Liver (tissue), 9 donors: ENCODE results near the gene ROMO1. TPM values are rescaled to one million over a fixed set of nuclear protein-coding genes. Genes with fewer than 3 reads are reported as not detected.

Experiments
- DNase-seq: peaks from one replicate; pipeline ENCODE4 v3.0.0-alpha.2; 2017; ENCODE audit warnings: low spot score
- H3K27ac ChIP-seq, 2 donors: one replicate each; pipeline ENCODE4 v1.7.0; 2013; ENCODE audit warnings: inconsistent platforms in 2 of 2, low read length in 2 of 2, control low read depth in 1 of 2, low read depth in 1 of 2, mild to moderate bottlenecking in 1 of 2
- H3K27me3 ChIP-seq, 4 donors: one replicate each; pipeline versions ENCODE4 v1.6.1 to v1.7.0; 2013; ENCODE audit warnings: low read length in 3 of 4, inconsistent platforms in 1 of 4, mild to moderate bottlenecking in 1 of 4, moderate library complexity in 1 of 4; ENCODE audit not compliant: control insufficient read depth in 4 of 4, insufficient read depth in 4 of 4
- H3K36me3 ChIP-seq, 4 donors: one replicate each; pipeline versions ENCODE4 v1.6.1 to v1.7.0; 2013; ENCODE audit warnings: low read length in 3 of 4, mild to moderate bottlenecking in 3 of 4, low read depth in 1 of 4, moderate library complexity in 1 of 4; ENCODE audit not compliant: control insufficient read depth in 4 of 4, insufficient read depth in 3 of 4
- H3K4me1 ChIP-seq, 4 donors: one replicate each; pipeline versions ENCODE4 v1.6.1 to v1.7.0; 2013; ENCODE audit warnings: low read length in 3 of 4, mild to moderate bottlenecking in 3 of 4, moderate library complexity in 1 of 4; ENCODE audit not compliant: control insufficient read depth in 4 of 4, insufficient read depth in 4 of 4
- H3K4me3 ChIP-seq, 3 donors: one replicate each; pipeline versions ENCODE4 v1.6.1 to v1.7.0; 2013; ENCODE audit warnings: low read length in 3 of 3, control low read depth in 1 of 3, low read depth in 1 of 3, mild to moderate bottlenecking in 1 of 3
- H3K9ac ChIP-seq, 2 donors: one replicate each; pipeline ENCODE4 v1.7.0; 2013; ENCODE audit warnings: low read length in 2 of 2, mild to moderate bottlenecking in 2 of 2, moderate library complexity in 2 of 2, control low read depth in 1 of 2, low read depth in 1 of 2
- H3K9me3 ChIP-seq, 4 donors: one replicate each; pipeline versions ENCODE4 v1.6.1 to v1.7.0; 2013; ENCODE audit warnings: low read length in 3 of 4; ENCODE audit not compliant: control insufficient read depth in 4 of 4
- EGR1 ChIP-seq, 2 donors: IDR thresholded peaks; 2 replicates each; pipeline ENCODE4 v1.6.1; 2016 to 2018; ENCODE audit warnings: antibody characterized with exemption in 2 of 2, low read depth in 2 of 2
- FOXA1 ChIP-seq: IDR thresholded peaks from 2 replicates; pipeline ENCODE4 v1.6.1; 2016; ENCODE audit warnings: antibody characterized with exemption
- GABPA ChIP-seq, 2 donors: IDR thresholded peaks in 1 of 2; conservative IDR thresholded peaks in 1 of 2; 2 replicates each; pipeline ENCODE4 v1.6.1; 2016; ENCODE audit warnings: antibody characterized with exemption in 2 of 2, mild to moderate bottlenecking in 1 of 2, moderate library complexity in 1 of 2
- HNF4G ChIP-seq: IDR thresholded peaks from 2 replicates; pipeline ENCODE4 v1.6.1; 2016; ENCODE audit warnings: antibody characterized with exemption
- JUND ChIP-seq, 2 donors: IDR thresholded peaks; 2 replicates each; pipeline ENCODE4 v1.6.1; 2016; ENCODE audit warnings: antibody characterized with exemption in 2 of 2
- NR2F2 ChIP-seq: IDR thresholded peaks from 2 replicates; pipeline ENCODE4 v1.6.1; 2016; ENCODE audit warnings: antibody characterized with exemption
- RAD21 ChIP-seq, 2 donors: IDR thresholded peaks; 2 replicates each; pipeline ENCODE4 v1.6.1; 2016; ENCODE audit warnings: antibody characterized with exemption in 2 of 2, mild to moderate bottlenecking in 2 of 2
- REST ChIP-seq: IDR thresholded peaks from 2 replicates; pipeline ENCODE4 v1.6.1; 2016; ENCODE audit warnings: antibody characterized with exemption, mild to moderate bottlenecking
- SP1 ChIP-seq: IDR thresholded peaks from 2 replicates; pipeline ENCODE4 v1.6.1; 2018; ENCODE audit warnings: antibody characterized with exemption, mild to moderate bottlenecking
- YY1 ChIP-seq: IDR thresholded peaks from 2 replicates; pipeline ENCODE4 v1.6.1; 2016; ENCODE audit warnings: antibody characterized with exemption, mild to moderate bottlenecking
- WGBS: extraction: QIAGEN DNeasy Blood & Tissue Kit; methylation state at CpG from one replicate; pipeline ENCODE4 v1.1.7; 2013; 5-methylcytosine and 5-hydroxymethylcytosine counted together
- polyA plus RNA-seq, 2 donors: library from polyadenylated mRNA; stranded (reverse) in 1 of 2; unstranded in 1 of 2; fragments of 200-250 nt in 1 of 2; fragments of >200 nt in 1 of 2; fragmentation: Nextera tagmentation in 1 of 2; extraction: Ambion mirVana in 1 of 2; gene quantifications; one replicate each; pipeline versions ENCODE4 v1.2.1 to v1.2.3, GENCODE V29; 2013 to 2015
- total RNA-seq, 2 donors: library from RNA; depleted of rRNA; stranded (reverse); fragments of >200 nt; gene quantifications; one replicate each; pipeline ENCODE4 v1.2.3, GENCODE V29; 2014
- TF ChIP-seq, protein P1 (sequence below): fragments of 150-350 bp; IDR thresholded peaks from 2 replicates; pipeline ENCODE4 v1.5.1; 2017; ENCODE audit warnings: improper control_type of control experiment, low read depth, low read length; ENCODE audit not compliant: missing input control
- TF ChIP-seq, protein P2 (sequence below): IDR thresholded peaks from 2 replicates; pipeline ENCODE4 v1.6.1; 2016; ENCODE audit warnings: antibody characterized with exemption
- donor health status: healthy.
- donor health status: healthy.
- donor health status: healthy.
- donor health status: healthy.
- donor health status: healthy.

ROMO1 gene
- total and polyA plus RNA-seq, 4 donors = 68.4 to 359 (median 147) TPM

- TF ChIP-seq, protein P1, sequence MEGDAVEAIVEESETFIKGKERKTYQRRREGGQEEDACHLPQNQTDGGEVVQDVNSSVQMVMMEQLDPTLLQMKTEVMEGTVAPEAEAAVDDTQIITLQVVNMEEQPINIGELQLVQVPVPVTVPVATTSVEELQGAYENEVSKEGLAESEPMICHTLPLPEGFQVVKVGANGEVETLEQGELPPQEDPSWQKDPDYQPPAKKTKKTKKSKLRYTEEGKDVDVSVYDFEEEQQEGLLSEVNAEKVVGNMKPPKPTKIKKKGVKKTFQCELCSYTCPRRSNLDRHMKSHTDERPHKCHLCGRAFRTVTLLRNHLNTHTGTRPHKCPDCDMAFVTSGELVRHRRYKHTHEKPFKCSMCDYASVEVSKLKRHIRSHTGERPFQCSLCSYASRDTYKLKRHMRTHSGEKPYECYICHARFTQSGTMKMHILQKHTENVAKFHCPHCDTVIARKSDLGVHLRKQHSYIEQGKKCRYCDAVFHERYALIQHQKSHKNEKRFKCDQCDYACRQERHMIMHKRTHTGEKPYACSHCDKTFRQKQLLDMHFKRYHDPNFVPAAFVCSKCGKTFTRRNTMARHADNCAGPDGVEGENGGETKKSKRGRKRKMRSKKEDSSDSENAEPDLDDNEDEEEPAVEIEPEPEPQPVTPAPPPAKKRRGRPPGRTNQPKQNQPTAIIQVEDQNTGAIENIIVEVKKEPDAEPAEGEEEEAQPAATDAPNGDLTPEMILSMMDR = no peak
These were observed 30.8 kb downstream of the ROMO1 start (continued) for GRCh38 chr20:35729836-35730582.

DNA sequence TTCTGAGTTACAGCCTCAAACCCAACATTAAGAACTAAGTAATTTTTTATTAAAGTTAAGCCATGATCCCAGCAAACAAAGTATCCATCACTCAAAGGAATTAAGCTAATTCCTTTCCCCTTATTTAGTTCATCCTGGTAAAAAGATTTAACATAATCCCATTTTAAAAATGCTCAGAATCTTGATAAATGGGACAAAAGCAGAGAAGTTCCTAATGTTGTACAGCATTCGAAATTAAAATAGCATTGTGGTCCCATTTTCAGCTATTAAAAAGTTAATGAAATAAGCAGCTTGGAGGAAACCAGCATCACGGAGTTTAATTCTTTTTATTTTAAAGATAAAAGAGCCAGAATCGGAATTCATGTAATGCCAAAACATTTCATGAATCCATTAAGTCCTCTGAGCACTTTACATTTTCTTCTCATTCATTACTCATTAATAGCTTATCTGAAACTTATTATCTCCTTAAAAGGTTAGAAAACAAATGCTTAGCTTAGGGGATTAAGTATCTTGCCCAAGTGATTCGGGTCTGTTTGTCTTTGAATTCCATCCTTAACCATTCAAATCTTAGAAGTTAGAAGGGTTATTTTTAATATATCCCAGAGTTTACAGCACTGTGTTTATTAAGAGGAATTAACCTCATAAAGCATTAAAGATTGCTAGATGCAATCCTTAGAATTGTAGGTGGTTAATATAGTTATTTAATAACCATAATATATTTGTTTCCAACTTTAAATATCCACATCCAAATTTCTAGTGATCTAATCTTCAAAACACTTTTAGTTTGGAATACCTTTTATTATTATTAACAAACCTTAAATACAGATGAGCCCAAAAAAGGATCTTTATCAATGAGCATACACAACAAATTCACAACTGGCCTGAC is 31.6 kb downstream of the ROMO1 start:
- H3K36me3 ChIP-seq = peaks cover 18 to 91% (median 86%) of the 10 kb centered on the region in 4 donors
- H3K27me3 ChIP-seq = no peaks in the 10 kb centered on the region
- DNase-seq = no peak
- peaks cover 1 to 42% (median 27%) of the 10 kb centered on the region in 4 donors for H3K4me1 ChIP-seq
- no peak overlapping the region for H3K4me3 ChIP-seq
- WGBS = 63% methylated on average over 4 of the region's 4 CpGs
- no peak overlapping the region for H3K9ac ChIP-seq
- TF ChIP-seq FOXA1 = no peak
- TF ChIP-seq JUND (IDR thresholded peaks at IDR 0.05) = no peak
- TF ChIP-seq EGR1 (IDR thresholded peaks at IDR 0.05; ENCODE audit: low read depth in 2 of 2) = no peak
- TF ChIP-seq, protein P2, sequence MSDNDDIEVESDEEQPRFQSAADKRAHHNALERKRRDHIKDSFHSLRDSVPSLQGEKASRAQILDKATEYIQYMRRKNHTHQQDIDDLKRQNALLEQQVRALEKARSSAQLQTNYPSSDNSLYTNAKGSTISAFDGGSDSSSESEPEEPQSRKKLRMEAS = no peak
- TF ChIP-seq YY1 = no peak
- no peak for TF ChIP-seq RAD21 (IDR thresholded peaks at IDR 0.05)
- no peak for TF ChIP-seq GABPA (IDR thresholded peaks at IDR 0.05 in 1 of 2, conservative IDR thresholded peaks at IDR 0.05 in 1 of 2)
- H3K9me3 ChIP-seq = no peaks in the 10 kb centered on the region
- no peak overlapping the region for H3K27ac ChIP-seq

DNA sequence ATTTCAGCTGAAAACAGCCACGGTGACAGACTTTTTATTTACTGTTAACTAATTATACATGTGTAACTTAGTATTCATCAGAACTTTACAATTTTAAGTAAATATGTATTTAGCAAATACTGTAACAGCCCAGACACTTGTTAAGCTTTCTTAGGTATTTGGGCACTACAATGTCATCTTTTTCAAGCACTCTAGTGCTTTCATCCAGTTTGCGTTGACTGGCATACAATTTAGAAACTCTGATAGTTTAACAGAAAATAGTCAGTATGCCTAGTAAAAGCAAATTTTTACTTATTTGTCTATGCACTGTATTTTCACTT is 32.2 kb downstream of the ROMO1 start:
- H3K36me3 ChIP-seq = peaks cover 19 to 91% (median 85%) of the 10 kb centered on the region in 4 donors
- H3K4me1 ChIP-seq = peaks cover 1 to 48% (median 31%) of the 10 kb centered on the region in 4 donors
- no peaks in the 10 kb centered on the region for H3K27me3 ChIP-seq
- TF ChIP-seq, protein P1 = no peak
- TF ChIP-seq GABPA (IDR thresholded peaks at IDR 0.05 in 1 of 2, conservative IDR thresholded peaks at IDR 0.05 in 1 of 2) (no peak), NR2F2 (no peak), REST (no peak), SP1 (no peak), HNF4G (no peak)
- TF ChIP-seq, protein P2 = no peak
- H3K9me3 ChIP-seq = no peaks in the 10 kb centered on the region
- no peak overlapping the region for H3K9ac ChIP-seq
- no peak overlapping the region for H3K27ac ChIP-seq
- no peak overlapping the region for H3K4me3 ChIP-seq
- 62% methylated on average over 2 of the region's 2 CpGs for WGBS
- DNase-seq = no peak
